GM12874 (cell line): Measurements from ENCODE around the gene POMT2.

Experiments
- CTCF ChIP-seq: IDR thresholded peaks from 2 replicates; pipeline ENCODE4 v1.5.1; 2011; ENCODE audit warnings: low read depth, mild to moderate bottlenecking, control low read depth, low read length, moderate library complexity; ENCODE audit not compliant: insufficient read depth

The POMT2 gene

DNA sequence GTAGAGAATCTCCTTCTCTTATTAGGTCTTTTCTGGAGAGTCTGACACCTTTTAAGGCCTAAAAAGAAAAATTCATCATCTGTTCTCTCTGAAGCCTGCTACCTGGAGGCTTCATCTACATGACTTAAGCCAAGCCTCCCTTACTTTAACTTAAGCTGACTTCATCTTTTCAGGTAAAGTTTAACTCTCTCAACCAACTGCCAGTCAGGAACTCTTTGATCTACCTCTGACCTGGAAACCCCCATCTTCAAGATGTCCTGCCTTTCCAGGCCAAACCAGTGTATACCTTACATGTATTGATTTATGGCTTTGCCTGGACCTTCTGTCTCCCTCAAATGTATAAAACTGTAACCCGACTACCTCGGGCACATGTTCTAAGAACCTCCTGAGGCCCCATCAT lies 17.6 kb upstream of the POMT2 start:
- TF ChIP-seq CTCF = no peak

GRCh38 chr14:77337880-77338279 lies 17.2 kb upstream of the POMT2 start:
- TF ChIP-seq CTCF = no peak

GRCh38 chr14:77335576-77335975 lies 14.9 kb upstream of the POMT2 start:
- TF ChIP-seq CTCF = no peak

- no peak for TF ChIP-seq CTCF
Measured at GRCh38 chr14:77329872-77330271, 9.2 kb upstream of the POMT2 start.

DNA sequence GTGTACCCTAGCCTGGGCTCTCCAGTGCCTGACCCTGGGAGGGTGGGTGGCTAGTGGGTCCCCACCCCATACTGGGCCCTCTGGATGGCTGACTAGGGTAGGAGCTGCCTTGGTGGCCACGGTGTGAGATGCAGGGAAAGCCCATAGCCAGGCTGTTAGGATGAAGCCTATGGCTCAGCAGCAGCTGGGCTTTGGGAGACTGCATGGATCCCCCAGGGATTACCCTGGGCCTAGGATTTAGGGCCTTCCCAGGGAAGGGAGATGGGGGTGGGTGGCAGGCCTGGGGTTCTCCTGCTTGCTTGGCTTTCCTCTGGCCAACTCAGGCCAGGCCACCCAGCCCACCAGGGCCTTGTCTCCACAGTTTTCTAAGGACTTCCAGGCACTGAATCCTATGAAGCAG lies 6.4 kb upstream of the POMT2 start:
- TF ChIP-seq CTCF = no peak

- TF ChIP-seq CTCF = no peak
Measured at GRCh38 chr14:77325746-77326094, 5.0 kb upstream of the POMT2 start.

- no peak for TF ChIP-seq CTCF
Measured at GRCh38 chr14:77324816-77325745, 4.4 kb upstream of the POMT2 start.
